ENCODE data around the gene IL17C. TPM values are rescaled to one million over a fixed set of nuclear protein-coding genes. Genes with fewer than 3 reads are reported as not detected.

IL17C gene
- total RNA-seq, 2 experiments from 2014 or later, result 0.23 to 0.43 TPM

- Mint-ChIP-seq H3K27ac (peak overlapping the region; percentile 62), H3K36me3 (ENCODE audit: low read depth) (peaks cover 27% of the 10 kb centered on the region), H3K4me1 (peaks cover 46% of the 10 kb centered on the region), H3K9me3 (no peaks in the 10 kb centered on the region), H3K27me3 (peaks cover 20% of the 10 kb centered on the region), H3K4me3 (peak overlapping the region; percentile 76)
- ChIA-PET CTCF (interaction anchor here (1.3 kb wide), 1 partner anchor 14 kb away, joined by 3 read pairs; no protein-coding TSS in a partner anchor), POLR2A (interaction anchor here (0.7 to 1.8 kb wide), 7 partner anchors 14 to 72 kb away, joined by 3 to 15 read pairs (median 4); partner anchors contain the start of genes CYBA, MVD and ZC3H18)
- peak; percentile 71 for DNase-seq
Observed at GRCh38 chr16:88633684-88634140, 4.7 kb upstream of the IL17C start.

GRCh38 chr16:88634141-88634993 is 4.0 kb upstream of the IL17C start:
- Mint-ChIP-seq H3K9me3 (no peaks in the 10 kb centered on the region), H3K27me3 (peaks cover 22% of the 10 kb centered on the region), H3K4me3 (peak overlapping the region; percentile 76), H3K36me3 (ENCODE audit: low read depth) (peaks cover 23% of the 10 kb centered on the region), H3K27ac (peak overlapping the region; percentile 62), H3K4me1 (peaks cover 48% of the 10 kb centered on the region)
- peak; percentile 81 for DNase-seq
- ChIA-PET CTCF (interaction anchor here (1.3 kb wide), 1 partner anchor 14 kb away, joined by 3 read pairs; no protein-coding TSS in a partner anchor), POLR2A (interaction anchor here (1.2 to 1.8 kb wide), 4 partner anchors 15 to 71 kb away, joined by 3 to 15 read pairs (median 12); partner anchors contain the start of gene CYBA)

DNA sequence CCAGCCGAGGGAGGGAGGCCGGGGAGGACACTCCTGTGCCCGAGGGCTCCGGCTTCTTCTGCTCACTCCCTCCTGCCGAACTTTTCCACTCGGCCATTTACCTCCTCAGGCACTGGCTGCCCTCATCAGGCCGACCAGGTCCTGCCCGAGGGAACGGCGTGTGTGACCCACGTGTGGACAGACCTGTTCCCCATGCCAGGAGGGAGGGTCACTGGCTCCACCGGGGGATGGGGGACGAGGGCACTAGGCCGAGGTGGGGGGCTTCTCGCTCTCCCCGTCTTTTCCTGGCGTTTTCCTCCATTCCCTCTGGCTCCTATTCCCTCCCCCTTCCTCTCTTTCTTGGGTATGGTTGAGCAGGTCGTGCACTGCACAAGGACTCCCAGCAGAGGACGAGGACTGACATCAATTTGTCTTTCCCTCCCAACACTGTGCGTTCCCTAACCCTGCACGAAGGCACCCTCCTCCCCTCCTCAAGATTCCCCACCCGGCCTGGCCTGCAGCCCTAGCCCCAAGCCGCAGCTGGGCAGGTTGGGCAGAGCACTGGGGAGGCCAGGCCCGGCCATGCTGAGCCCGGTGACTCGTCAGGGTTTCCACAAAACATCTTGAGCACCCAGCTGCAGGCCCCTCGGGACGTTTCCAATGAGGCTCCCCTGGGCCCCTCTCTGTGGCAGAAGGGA is 3.2 kb upstream of the IL17C start:
- CTCF ChIA-PET, result no interaction called here
- H3K4me3 Mint-ChIP-seq, result peak overlapping the region; percentile 76
- DNase-seq, result no peak
- peaks cover 26% of the 10 kb centered on the region for H3K27me3 Mint-ChIP-seq
- POLR2A ChIA-PET, result interaction anchor here (2.8 kb wide), 1 partner anchor 14 kb away, joined by 19 read pairs; the partner anchor contains the start of gene CYBA
- H3K36me3 Mint-ChIP-seq (ENCODE audit: low read depth), result peaks cover 18% of the 10 kb centered on the region
- H3K27ac Mint-ChIP-seq, result no peak overlapping the region
- peaks cover 50% of the 10 kb centered on the region for H3K4me1 Mint-ChIP-seq
- no peaks in the 10 kb centered on the region for H3K9me3 Mint-ChIP-seq

DNA sequence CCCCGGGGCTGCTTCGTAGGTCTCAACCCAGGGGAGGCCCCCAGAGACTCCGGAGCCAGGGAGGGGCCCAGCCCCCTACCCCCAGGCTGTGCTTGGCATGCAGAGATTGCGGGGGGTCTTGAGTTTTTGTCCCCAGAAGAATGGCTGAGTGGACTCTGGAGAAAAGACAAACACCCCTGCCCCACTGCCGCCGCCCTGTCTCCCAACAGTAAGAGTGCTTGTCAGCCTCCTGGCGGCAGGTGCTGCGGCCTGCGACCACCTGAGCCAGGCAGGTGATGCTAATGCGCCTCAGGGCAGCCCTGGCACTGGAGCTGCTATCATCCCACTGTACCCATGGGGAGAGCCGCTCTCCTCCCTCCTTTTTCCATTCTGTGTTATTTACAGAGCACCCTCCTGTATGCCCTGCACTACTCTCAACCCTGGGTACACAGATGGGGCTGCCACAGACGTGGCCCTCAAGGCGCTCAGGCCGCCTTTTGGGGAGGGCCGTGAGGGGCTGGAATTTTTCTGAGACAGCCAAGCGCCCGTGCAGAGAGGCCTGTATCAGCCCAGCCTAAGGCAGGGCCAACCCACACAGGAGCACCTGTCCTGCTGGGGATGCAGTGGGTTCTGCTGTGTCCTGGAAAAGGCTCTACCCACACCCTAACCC is 2.6 kb upstream of the IL17C start:
- DNase-seq, result no peak
- Mint-ChIP-seq H3K27ac (no peak overlapping the region), H3K36me3 (ENCODE audit: low read depth) (peaks cover 16% of the 10 kb centered on the region), H3K4me3 (peak overlapping the region; percentile 41), H3K9me3 (no peaks in the 10 kb centered on the region), H3K4me1 (peaks cover 53% of the 10 kb centered on the region), H3K27me3 (peaks cover 32% of the 10 kb centered on the region)
- POLR2A ChIA-PET, result interaction anchor here (1.9 to 2.8 kb wide), 2 partner anchors 14 to 16 kb away, joined by 19 to 21 read pairs; partner anchors contain the start of gene CYBA
- CTCF ChIA-PET, result interaction anchor here (0.6 kb wide), 1 partner anchor 31 kb away, joined by 3 read pairs; no protein-coding TSS in a partner anchor

DNA sequence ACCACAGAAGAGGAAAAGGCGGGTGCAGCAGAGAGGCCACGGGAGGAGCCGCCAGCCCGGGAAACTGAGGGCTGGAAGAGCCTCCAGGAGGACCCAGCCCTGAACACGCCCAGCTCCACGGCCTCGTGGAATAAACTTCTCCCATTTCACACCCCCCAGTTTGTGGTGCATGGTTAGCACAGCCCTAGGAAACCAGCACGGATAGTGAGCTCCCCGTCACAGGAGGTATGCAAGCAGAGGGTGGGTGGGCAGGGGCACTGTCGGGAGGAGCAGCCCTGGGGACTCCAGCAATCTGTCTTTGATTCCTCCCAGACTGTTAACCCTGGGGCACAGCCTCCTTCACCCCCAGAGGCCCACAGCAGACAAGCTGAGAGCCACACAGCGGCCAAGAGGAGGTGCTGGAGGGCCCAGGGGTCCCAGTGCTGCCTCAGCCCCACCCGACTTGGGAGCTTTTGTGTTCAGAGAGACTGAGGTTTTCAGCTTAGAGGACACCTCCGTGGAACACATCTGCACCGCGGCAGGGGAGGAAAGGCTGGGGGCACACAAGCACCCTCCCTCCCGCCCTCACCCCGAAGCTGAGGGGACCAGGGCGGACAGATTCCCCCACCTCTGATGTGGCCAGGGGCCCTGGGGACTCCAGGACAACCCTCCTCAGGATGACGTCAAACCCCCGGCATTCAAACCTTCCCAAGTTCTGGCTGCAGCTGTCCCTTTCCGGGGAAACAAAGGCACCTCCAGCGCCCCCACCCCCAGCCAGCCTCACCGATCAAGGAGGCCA is 1.7 kb upstream of the IL17C start:
- H3K36me3 Mint-ChIP-seq (ENCODE audit: low read depth), result peaks cover 10% of the 10 kb centered on the region
- H3K9me3 Mint-ChIP-seq, result no peaks in the 10 kb centered on the region
- CTCF ChIA-PET, result interaction anchor here (1.0 to 1.1 kb wide), 3 partner anchors 10 to 57 kb away, joined by 3 to 4 read pairs (median 3); no protein-coding TSS in a partner anchor
- H3K4me1 Mint-ChIP-seq, result peaks cover 52% of the 10 kb centered on the region
- no peak overlapping the region for H3K27ac Mint-ChIP-seq
- peaks cover 35% of the 10 kb centered on the region for H3K27me3 Mint-ChIP-seq
- H3K4me3 Mint-ChIP-seq, result no peak overlapping the region
- DNase-seq, result no peak
- POLR2A ChIA-PET, result interaction anchor here (0.8 to 2.8 kb wide), 8 partner anchors 13 to 145 kb away, joined by 3 to 21 read pairs (median 4); partner anchors contain the start of genes CYBA and SNAI3

DNA sequence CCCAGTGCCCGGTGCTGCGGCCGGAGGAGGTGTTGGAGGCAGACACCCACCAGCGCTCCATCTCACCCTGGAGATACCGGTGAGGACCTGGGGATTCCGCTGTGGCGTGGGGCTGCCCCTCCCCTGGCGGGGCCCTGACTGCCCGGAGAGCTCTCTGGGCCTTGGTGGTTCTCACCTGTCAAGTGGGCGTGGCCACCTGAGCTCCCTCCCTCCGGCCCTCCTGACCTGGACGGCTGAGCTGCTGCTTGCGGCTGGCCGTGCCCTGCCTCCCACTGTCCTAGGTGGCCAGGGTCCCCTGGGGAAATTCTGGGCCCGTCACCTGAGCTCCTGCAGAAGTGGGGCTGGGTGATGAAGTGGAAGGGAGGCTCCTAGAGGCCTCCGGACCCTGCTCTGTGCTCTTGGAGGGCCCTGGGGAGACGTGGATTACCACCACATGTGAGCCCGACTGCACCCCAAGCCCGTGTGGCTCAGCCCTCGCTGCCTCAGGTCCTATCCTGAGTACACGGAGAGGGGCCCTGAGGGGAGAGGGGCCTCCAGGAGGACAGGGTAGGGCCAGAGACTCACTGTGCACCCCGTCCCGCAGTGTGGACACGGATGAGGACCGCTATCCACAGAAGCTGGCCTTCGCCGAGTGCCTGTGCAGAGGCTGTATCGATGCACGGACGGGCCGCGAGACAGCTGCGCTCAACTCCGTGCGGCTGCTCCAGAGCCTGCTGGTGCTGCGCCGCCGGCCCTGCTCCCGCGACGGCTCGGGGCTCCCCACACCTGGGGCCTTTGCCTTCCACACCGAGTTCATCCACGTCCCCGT is 1.1 kb downstream of the IL17C start:
- DNase-seq, result no peak
- ChIA-PET POLR2A (interaction anchor here (0.9 to 4.1 kb wide), 9 partner anchors 10 to 66 kb away, joined by 3 to 34 read pairs (median 4); partner anchors contain the start of gene CYBA), CTCF (interaction anchor here (0.6 to 1.4 kb wide), 2 partner anchors 69 to 195 kb away, joined by 3 to 5 read pairs; partner anchors contain the start of gene ZC3H18)
- Mint-ChIP-seq H3K4me3 (no peak overlapping the region), H3K27ac (no peak overlapping the region), H3K9me3 (no peaks in the 10 kb centered on the region), H3K4me1 (peaks cover 44% of the 10 kb centered on the region), H3K36me3 (ENCODE audit: low read depth) (peaks cover 20% of the 10 kb centered on the region), H3K27me3 (peaks cover 35% of the 10 kb centered on the region)

DNA sequence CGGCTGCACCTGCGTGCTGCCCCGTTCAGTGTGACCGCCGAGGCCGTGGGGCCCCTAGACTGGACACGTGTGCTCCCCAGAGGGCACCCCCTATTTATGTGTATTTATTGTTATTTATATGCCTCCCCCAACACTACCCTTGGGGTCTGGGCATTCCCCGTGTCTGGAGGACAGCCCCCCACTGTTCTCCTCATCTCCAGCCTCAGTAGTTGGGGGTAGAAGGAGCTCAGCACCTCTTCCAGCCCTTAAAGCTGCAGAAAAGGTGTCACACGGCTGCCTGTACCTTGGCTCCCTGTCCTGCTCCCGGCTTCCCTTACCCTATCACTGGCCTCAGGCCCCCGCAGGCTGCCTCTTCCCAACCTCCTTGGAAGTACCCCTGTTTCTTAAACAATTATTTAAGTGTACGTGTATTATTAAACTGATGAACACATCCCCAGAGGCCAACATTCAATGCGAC is 1.7 kb downstream of the IL17C start:
- DNase-seq, result no peak
- H3K36me3 Mint-ChIP-seq (ENCODE audit: low read depth), result peaks cover 25% of the 10 kb centered on the region
- no peaks in the 10 kb centered on the region for H3K9me3 Mint-ChIP-seq
- POLR2A ChIA-PET, result interaction anchor here (1.0 to 4.1 kb wide), 5 partner anchors 10 to 65 kb away, joined by 3 to 34 read pairs (median 4); partner anchors contain the start of gene CYBA
- H3K4me3 Mint-ChIP-seq, result no peak overlapping the region
- CTCF ChIA-PET, result interaction anchor here (0.6 to 1.4 kb wide), 2 partner anchors 70 to 194 kb away, joined by 3 to 5 read pairs; partner anchors contain the start of gene ZC3H18
- peaks cover 35% of the 10 kb centered on the region for H3K27me3 Mint-ChIP-seq
- H3K4me1 Mint-ChIP-seq, result peaks cover 45% of the 10 kb centered on the region
- H3K27ac Mint-ChIP-seq, result peak overlapping the region; percentile 30

GRCh38 chr16:88640498-88641247 is 2.3 kb downstream of the IL17C start:
- peaks cover 35% of the 10 kb centered on the region for H3K27me3 Mint-ChIP-seq
- H3K9me3 Mint-ChIP-seq, result no peaks in the 10 kb centered on the region
- peak overlapping the region; percentile 30 for H3K27ac Mint-ChIP-seq
- CTCF ChIA-PET, result no interaction called here
- POLR2A ChIA-PET, result interaction anchor here (1.0 to 4.1 kb wide), 3 partner anchors 9 to 20 kb away, joined by 3 to 34 read pairs (median 4); partner anchors contain the start of gene CYBA
- H3K4me1 Mint-ChIP-seq, result peaks cover 41% of the 10 kb centered on the region
- DNase-seq, result no peak
- peaks cover 30% of the 10 kb centered on the region for H3K36me3 Mint-ChIP-seq (ENCODE audit: low read depth)
- no peak overlapping the region for H3K4me3 Mint-ChIP-seq

DNA sequence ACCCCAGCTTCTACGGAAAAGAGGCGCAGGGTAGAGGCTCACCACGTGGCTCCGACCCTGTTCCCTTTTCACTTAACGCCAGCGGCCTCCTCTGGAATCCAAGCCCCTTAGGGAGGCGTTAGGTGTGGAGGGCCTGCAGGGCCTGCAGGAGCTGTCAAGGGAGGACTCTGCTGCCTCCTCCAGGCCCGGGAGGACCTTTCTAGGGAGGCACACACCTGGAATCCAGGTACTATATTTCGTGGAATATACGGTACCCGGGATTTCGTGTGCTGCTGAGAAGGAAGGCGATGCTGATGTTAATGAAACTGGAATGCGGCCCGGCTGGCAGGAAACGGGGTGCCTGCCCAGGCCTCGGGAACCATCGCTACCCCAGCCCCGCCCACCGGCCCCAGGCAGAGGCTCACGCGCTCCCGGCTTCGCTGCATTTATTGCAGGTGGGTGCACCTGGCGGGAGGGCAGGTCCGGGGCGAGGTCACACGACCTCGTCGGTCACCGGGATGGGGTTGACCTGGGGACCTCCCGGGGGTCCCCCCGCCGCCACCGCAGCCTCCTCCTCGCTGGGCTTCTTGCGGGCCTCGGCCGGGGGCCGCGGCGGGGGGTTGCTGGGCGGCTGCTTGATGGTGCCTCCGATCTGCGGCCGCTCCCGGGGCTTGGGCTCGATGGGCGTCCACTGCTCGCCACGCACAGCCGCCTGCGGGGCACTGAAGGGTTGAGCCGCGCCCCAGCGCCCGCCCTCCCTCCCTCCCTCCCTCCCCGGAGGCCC is 4.7 kb downstream of the IL17C start:
- CTCF ChIA-PET, result no interaction called here
- POLR2A ChIA-PET, result interaction anchor here (1.2 to 1.9 kb wide), 2 partner anchors 8 to 23 kb away, joined by 3 to 6 read pairs; partner anchors contain the start of gene CYBA
- Mint-ChIP-seq H3K27me3 (peaks cover 20% of the 10 kb centered on the region), H3K36me3 (ENCODE audit: low read depth) (peaks cover 30% of the 10 kb centered on the region), H3K4me3 (no peak overlapping the region), H3K27ac (no peak overlapping the region), H3K9me3 (no peaks in the 10 kb centered on the region), H3K4me1 (peaks cover 21% of the 10 kb centered on the region)
- no peak for DNase-seq

DNA sequence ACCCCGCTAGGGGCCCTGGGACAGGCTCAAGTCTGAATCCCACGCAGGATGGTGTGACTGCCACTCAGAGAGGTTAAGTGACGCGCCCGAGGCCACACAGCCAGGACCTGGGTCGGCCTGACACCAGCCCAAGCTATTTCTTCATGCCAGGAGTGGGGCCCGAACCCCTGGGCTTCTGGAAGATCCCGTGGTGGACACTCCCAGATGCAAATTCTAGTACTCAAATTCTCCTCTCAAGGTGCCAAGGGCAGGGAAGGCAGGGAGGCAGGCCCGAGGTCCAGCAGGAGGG is 5.2 kb downstream of the IL17C start:
- CTCF ChIA-PET, result no interaction called here
- H3K4me1 Mint-ChIP-seq, result peaks cover 16% of the 10 kb centered on the region
- DNase-seq, result no peak
- POLR2A ChIA-PET, result interaction anchor here (1.9 kb wide), 1 partner anchor 24 kb away, joined by 6 read pairs; no protein-coding TSS in a partner anchor
- peaks cover 16% of the 10 kb centered on the region for H3K27me3 Mint-ChIP-seq
- no peak overlapping the region for H3K27ac Mint-ChIP-seq
- H3K9me3 Mint-ChIP-seq, result no peaks in the 10 kb centered on the region
- H3K36me3 Mint-ChIP-seq (ENCODE audit: low read depth), result peaks cover 30% of the 10 kb centered on the region
- H3K4me3 Mint-ChIP-seq, result no peak overlapping the region
